DMS 273 treated with DMSO at 0.1 percent for 48 hours (cell line): ENCODE measurements around the gene ST6GALNAC2.
"Not testable (repeated sequence)": the region's sequence is repeated elsewhere in the genome, so short reads cannot be mapped to it uniquely, and the experiment has no call there.

ENCODE experiments used
- DNase-seq: peaks from one replicate; lab custom pipeline; 2025; lab: John Stamatoyannopoulos, UW

The ST6GALNAC2 gene

GRCh38 chr17:76528528-76529223 is 57.0 kb downstream of the ST6GALNAC2 start:
- no peak for DNase-seq

GRCh38 chr17:76528156-76528527 is 57.5 kb downstream of the ST6GALNAC2 start:
- DNase-seq = no peak

GRCh38 chr17:76527430-76528111 is 58.1 kb downstream of the ST6GALNAC2 start:
- DNase-seq = no peak

- not testable (repeated sequence) for DNase-seq
Measured at GRCh38 chr17:76527016-76527415, 58.6 kb downstream of the ST6GALNAC2 start.

- DNase-seq = not testable (repeated sequence)
Measured at GRCh38 chr17:76525513-76525833, 60.2 kb downstream of the ST6GALNAC2 start.

- DNase-seq = no peak
Measured at GRCh38 chr17:76524598-76525512, 60.8 kb downstream of the ST6GALNAC2 start.

- no peak for DNase-seq
Measured at GRCh38 chr17:76523084-76524037, 62.3 kb downstream of the ST6GALNAC2 start.

GRCh38 chr17:76521683-76522082 is 64.0 kb downstream of the ST6GALNAC2 start:
- not testable (repeated sequence) for DNase-seq

- DNase-seq = no peak
Measured at GRCh38 chr17:76521262-76521661, 64.4 kb downstream of the ST6GALNAC2 start.

GRCh38 chr17:76519048-76519966 is 66.4 kb downstream of the ST6GALNAC2 start:
- DNase-seq = no peak

- no peak for DNase-seq
Measured at GRCh38 chr17:76517638-76518038, 68.0 kb downstream of the ST6GALNAC2 start.
